Mucosa of rectum (tissue), 2 donors: ENCODE results near the gene TM4SF18.

Experiments
- H3K27ac ChIP-seq, 2 donors: one replicate each; pipeline ENCODE4 v1.7.0; 2013; ENCODE audit warnings: inconsistent platforms in 2 of 2, low read depth in 2 of 2, low read length in 2 of 2
- H3K27me3 ChIP-seq, 2 donors: one replicate each; pipeline ENCODE4 v1.7.0; 2013; ENCODE audit warnings: low read length in 2 of 2; ENCODE audit not compliant: control insufficient read depth in 2 of 2, insufficient read depth in 2 of 2
- H3K36me3 ChIP-seq, 2 donors: one replicate each; pipeline ENCODE4 v1.7.0; 2013; ENCODE audit warnings: low read length in 2 of 2; ENCODE audit not compliant: control insufficient read depth in 2 of 2, insufficient read depth in 2 of 2
- H3K4me1 ChIP-seq, 2 donors: one replicate each; pipeline ENCODE4 v1.7.0; 2013; ENCODE audit warnings: low read length in 2 of 2, mild to moderate bottlenecking in 1 of 2; ENCODE audit not compliant: control insufficient read depth in 2 of 2, insufficient read depth in 2 of 2
- H3K4me3 ChIP-seq, 2 donors: one replicate each; pipeline ENCODE4 v1.7.0; 2013; ENCODE audit warnings: low read length in 2 of 2
- H3K9ac ChIP-seq, 2 donors: one replicate each; pipeline ENCODE4 v1.7.0; 2013; ENCODE audit warnings: low read length in 2 of 2, low read depth in 1 of 2, mild to moderate bottlenecking in 1 of 2
- H3K9me3 ChIP-seq, 2 donors: one replicate each; pipeline ENCODE4 v1.7.0; 2013; ENCODE audit warnings: low read length in 2 of 2; ENCODE audit not compliant: control insufficient read depth in 2 of 2
- donor health status: healthy.
- donor health status: Normal muscosa, but diverticular disease.

The TM4SF18 gene

DNA sequence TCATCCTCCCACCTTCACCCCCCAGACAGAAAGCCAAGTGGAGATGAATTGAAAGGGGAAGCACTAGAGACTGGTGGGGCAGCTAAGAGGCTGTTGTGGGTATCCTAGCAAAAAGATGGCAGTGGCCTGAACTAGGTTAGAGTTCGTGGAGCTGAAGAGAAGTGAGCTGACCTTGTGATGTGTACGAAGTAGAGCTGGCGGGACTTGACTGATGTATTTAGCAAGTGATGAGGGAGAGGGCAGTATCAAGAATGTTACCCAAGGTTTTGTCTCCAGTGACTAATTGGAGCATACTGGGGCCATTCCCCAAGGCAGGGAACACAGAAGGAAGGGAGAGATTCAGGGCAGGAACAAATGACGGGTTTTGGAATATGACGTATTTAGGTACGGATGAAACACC lies 61.8 kb downstream of the TM4SF18 start:
- no peak overlapping the region for H3K27ac ChIP-seq
- no peak overlapping the region for H3K9ac ChIP-seq
- H3K27me3 ChIP-seq = no peaks in the 10 kb centered on the region
- H3K4me1 ChIP-seq = no peaks in the 10 kb centered on the region
- H3K9me3 ChIP-seq = no peaks in the 10 kb centered on the region
- no peak overlapping the region for H3K4me3 ChIP-seq
- no peaks in the 10 kb centered on the region for H3K36me3 ChIP-seq

GRCh38 chr3:149270180-149270579 lies 63.3 kb downstream of the TM4SF18 start:
- Histone ChIP-seq H3K27me3 (no peaks in the 10 kb centered on the region), H3K4me1 (no peaks in the 10 kb centered on the region), H3K9ac (no peak overlapping the region), H3K9me3 (no peaks in the 10 kb centered on the region), H3K36me3 (no peaks in the 10 kb centered on the region), H3K27ac (no peak overlapping the region), H3K4me3 (no peak overlapping the region)

DNA sequence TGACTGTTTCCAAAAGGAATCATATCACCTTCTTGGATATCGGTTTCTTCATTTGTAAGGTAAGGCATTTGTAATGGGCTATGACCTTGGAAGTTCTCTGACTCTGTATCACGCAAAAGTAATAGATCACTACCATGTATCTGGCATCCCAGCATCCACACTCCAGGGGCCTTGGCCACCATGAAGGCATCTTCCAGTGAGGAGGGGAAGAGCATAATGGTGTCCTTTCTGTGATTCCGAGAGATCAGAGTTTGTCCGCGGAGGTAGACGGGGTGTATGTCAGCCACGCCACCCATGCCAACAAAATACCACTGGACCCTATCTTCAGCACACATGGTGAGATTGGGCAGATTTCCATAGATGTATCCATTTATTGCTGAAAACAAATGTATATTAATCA lies 63.7 kb downstream of the TM4SF18 start:
- no peaks in the 10 kb centered on the region for H3K27me3 ChIP-seq
- no peaks in the 10 kb centered on the region for H3K9me3 ChIP-seq
- H3K4me1 ChIP-seq = no peaks in the 10 kb centered on the region
- no peaks in the 10 kb centered on the region for H3K36me3 ChIP-seq
- no peak overlapping the region for H3K4me3 ChIP-seq
- no peak overlapping the region for H3K27ac ChIP-seq
- H3K9ac ChIP-seq = no peak overlapping the region
